ENCODE data around the gene SERPINA9.

DNA sequence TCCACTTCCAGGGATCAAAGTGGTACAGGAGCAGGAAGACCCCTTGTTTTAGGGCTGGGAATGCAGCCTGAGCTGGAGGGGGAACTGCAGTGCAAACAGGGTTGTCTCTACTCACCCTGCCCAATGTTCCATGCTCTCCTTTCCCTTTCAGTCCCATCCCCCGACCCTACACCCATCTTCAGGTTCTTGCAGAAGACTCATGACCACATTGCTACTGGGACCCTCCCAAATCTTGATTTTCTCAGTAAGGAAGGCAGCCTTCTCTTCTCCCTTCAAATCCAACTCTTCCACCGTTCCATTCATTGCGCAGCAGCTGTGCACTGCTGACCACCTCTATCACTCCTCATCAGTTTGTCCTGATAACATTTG, 25.3 kb downstream of the SERPINA9 start:
- TF ChIP-seq CTCF (IDR thresholded peaks at IDR 0.05; ENCODE audit: poor library complexity): no peak
- TF ChIP-seq EZH2phosphoT487 (IDR thresholded peaks at IDR 0.05; ENCODE audit: low read depth, severe bottlenecking, unreplicated experiment): no peak
- no peak for TF ChIP-seq EZH2 (IDR thresholded peaks at IDR 0.05; ENCODE audit: borderline replicate concordance)

Measured in hepatocyte (in vitro differentiated cells).